Gastrocnemius medialis (tissue), 4 donors: ENCODE results near the gene ZBTB37. TPM values are rescaled to one million over a fixed set of nuclear protein-coding genes. Genes with fewer than 3 reads are reported as not detected.
"Not testable (repeated sequence)": the region's sequence is repeated elsewhere in the genome, so short reads cannot be mapped to it uniquely, and the experiment has no call there.

Source experiments
- ATAC-seq, 2 donors: fragments of 150-250 bp; one replicate each; pipeline ENCODE4 v1.9.1; 2016
- DNase-seq, 2 donors: peaks; one replicate each; pipeline ENCODE4 v3.0.0-alpha.2; 2019
- H3K27ac ChIP-seq, 4 donors: fragments of 200-600 bp; sonication (generic); 1 replicate in 1 of 4; 2 replicates in 3 of 4; pipeline ENCODE4 v1.5.1; 2016 to 2018; ENCODE audit warnings: mild to moderate bottlenecking in 2 of 4, moderate library complexity in 1 of 4
- H3K27me3 ChIP-seq, 3 donors: fragments of 200-600 bp; sonication (generic) in 2 of 3; 1 replicate in 1 of 3; 2 replicates in 2 of 3; pipeline versions ENCODE4 v1.5.1 to v1.6.0; 2016 to 2019; ENCODE audit warnings: mild to moderate bottlenecking in 1 of 3, moderate library complexity in 1 of 3
- H3K36me3 ChIP-seq, 2 donors: fragments of 200-600 bp; sonication (generic) in 1 of 2; one replicate each; pipeline ENCODE4 v1.5.1; 2017 to 2018
- H3K4me1 ChIP-seq, 2 donors: fragments of 200-600 bp; sonication (generic) in 1 of 2; one replicate each; pipeline ENCODE4 v1.5.1; 2016 to 2017; ENCODE audit warnings: mild to moderate bottlenecking in 2 of 2
- H3K4me3 ChIP-seq, 4 donors: fragments of 200-600 bp; sonication (generic) in 3 of 4; 1 replicate in 1 of 4; 2 replicates in 3 of 4; pipeline ENCODE4 v1.5.1; 2016 to 2019; ENCODE audit warnings: mild to moderate bottlenecking in 2 of 4
- H3K9me3 ChIP-seq, 3 donors: fragments of 200-600 bp; sonication (generic) in 2 of 3; 1 replicate in 1 of 3; 2 replicates in 2 of 3; pipeline ENCODE4 v1.5.1; 2016 to 2019
- POLR2A ChIP-seq, 2 donors: fragments of 450-650 bp; IDR thresholded peaks; one replicate each; pipeline ENCODE4 v1.6.1; 2017; ENCODE audit warnings: antibody characterized with exemption in 2 of 2, mild to moderate bottlenecking in 2 of 2, moderate library complexity in 2 of 2
- in situ Hi-C, 4 donors: fragments of 200-750 bp; cut with MboI; loops; one replicate each; pipeline versions ENCODE4 v1.15.0 to v1.8.0; 2017; ENCODE audit warnings: low sequenced_read_pairs in 4 of 4
- intact Hi-C: fragments of 100-400 bp; cut with DNase I; formaldehyde crosslinking; loops from one replicate; pipeline ENCODE4 v1.15.1; 2023; ENCODE audit warnings: low total_unique reads
- total RNA-seq, 4 donors: library from RNA; depleted of rRNA; stranded (reverse); fragments of >200 nt; gene quantifications; one replicate each; pipeline versions ENCODE4 v1.1.0 to v1.2.3, GENCODE V29; 2016
- TF ChIP-seq, protein P1 (sequence below), 5 experiments: fragments of 450-650 bp in 3 of 5; fragments of 200-600 bp in 2 of 5; sonication (generic) in 2 of 5; IDR thresholded peaks in 4 of 5; conservative IDR thresholded peaks in 1 of 5; 1 replicate in 4 of 5; 2 replicates in 1 of 5; pipeline ENCODE4 v1.5.1; 2016 to 2019; ENCODE audit warnings: antibody characterized with exemption in 5 of 5, mild to moderate bottlenecking in 3 of 5, moderate library complexity in 3 of 5

ZBTB37 gene
- total RNA-seq, 4 donors from 2014 or later, result 3.5 to 13.3 (median 4.0) TPM

GRCh38 chr1:173853074-173853473 is 15.1 kb upstream of the ZBTB37 start:
- Histone ChIP-seq H3K36me3 (peaks cover 0 to 41% of the 10 kb centered on the region in 2 donors), H3K27me3 (no peaks in the 10 kb centered on the region), H3K27ac (peak overlapping the region; percentile 11 to 51 (median 34)), H3K4me3 (no peak overlapping the region), H3K4me1 (no peaks in the 10 kb centered on the region), H3K9me3 (no peaks in the 10 kb centered on the region)
- intact Hi-C loops, result no loop called here
- ATAC-seq (peak; percentile 39 to 60), DNase-seq (no peak)
- in situ Hi-C loops, result loop anchor here in 1 of 4 donors (25.0 kb wide), 1 partner anchor 1134 kb away; the partner anchor contains the start of gene CACYBP
- TF ChIP-seq, protein P1, sequence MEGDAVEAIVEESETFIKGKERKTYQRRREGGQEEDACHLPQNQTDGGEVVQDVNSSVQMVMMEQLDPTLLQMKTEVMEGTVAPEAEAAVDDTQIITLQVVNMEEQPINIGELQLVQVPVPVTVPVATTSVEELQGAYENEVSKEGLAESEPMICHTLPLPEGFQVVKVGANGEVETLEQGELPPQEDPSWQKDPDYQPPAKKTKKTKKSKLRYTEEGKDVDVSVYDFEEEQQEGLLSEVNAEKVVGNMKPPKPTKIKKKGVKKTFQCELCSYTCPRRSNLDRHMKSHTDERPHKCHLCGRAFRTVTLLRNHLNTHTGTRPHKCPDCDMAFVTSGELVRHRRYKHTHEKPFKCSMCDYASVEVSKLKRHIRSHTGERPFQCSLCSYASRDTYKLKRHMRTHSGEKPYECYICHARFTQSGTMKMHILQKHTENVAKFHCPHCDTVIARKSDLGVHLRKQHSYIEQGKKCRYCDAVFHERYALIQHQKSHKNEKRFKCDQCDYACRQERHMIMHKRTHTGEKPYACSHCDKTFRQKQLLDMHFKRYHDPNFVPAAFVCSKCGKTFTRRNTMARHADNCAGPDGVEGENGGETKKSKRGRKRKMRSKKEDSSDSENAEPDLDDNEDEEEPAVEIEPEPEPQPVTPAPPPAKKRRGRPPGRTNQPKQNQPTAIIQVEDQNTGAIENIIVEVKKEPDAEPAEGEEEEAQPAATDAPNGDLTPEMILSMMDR (IDR thresholded peaks at IDR 0.05 in 4 of 5, conservative IDR thresholded peaks at IDR 0.05 in 1 of 5), result no peak
- TF ChIP-seq POLR2A (IDR thresholded peaks at IDR 0.05), result no peak

GRCh38 chr1:173856014-173856413 is 12.2 kb upstream of the ZBTB37 start:
- Histone ChIP-seq H3K27ac (no peak overlapping the region), H3K4me3 (no peak overlapping the region), H3K36me3 (peaks cover 0 to 64% of the 10 kb centered on the region in 2 donors), H3K4me1 (no peaks in the 10 kb centered on the region), H3K27me3 (no peaks in the 10 kb centered on the region), H3K9me3 (no peaks in the 10 kb centered on the region)
- intact Hi-C loops, result no loop called here
- no peak for DNase-seq
- ATAC-seq, result no peak
- no peak for TF ChIP-seq POLR2A (IDR thresholded peaks at IDR 0.05)
- TF ChIP-seq, protein P1 (IDR thresholded peaks at IDR 0.05 in 4 of 5, conservative IDR thresholded peaks at IDR 0.05 in 1 of 5), result no peak
- in situ Hi-C loops, result loop anchor here in 1 of 4 donors (25.0 kb wide), 1 partner anchor 1131 kb away; the partner anchor contains the start of gene CACYBP

GRCh38 chr1:173856903-173857302 is 11.3 kb upstream of the ZBTB37 start:
- Histone ChIP-seq H3K4me1 (no peaks in the 10 kb centered on the region), H3K27me3 (no peaks in the 10 kb centered on the region), H3K27ac (no peak overlapping the region), H3K4me3 (no peak overlapping the region), H3K9me3 (no peaks in the 10 kb centered on the region), H3K36me3 (peaks cover 0 to 67% of the 10 kb centered on the region in 2 donors)
- TF ChIP-seq POLR2A (IDR thresholded peaks at IDR 0.05), result no peak
- TF ChIP-seq, protein P1 (IDR thresholded peaks at IDR 0.05 in 4 of 5, conservative IDR thresholded peaks at IDR 0.05 in 1 of 5), result no peak
- in situ Hi-C loops (loop anchor here in 1 of 4 donors (25.0 kb wide), 1 partner anchor 1130 kb away; the partner anchor contains the start of gene CACYBP), intact Hi-C loops (no loop called here)
- DNase-seq (no peak), ATAC-seq (no peak)

- intact Hi-C loops, result no loop called here
Observed at GRCh38 chr1:173857363-173857917, 10.7 kb upstream of the ZBTB37 start.

GRCh38 chr1:173859547-173859946 is 8.6 kb upstream of the ZBTB37 start:
- H3K4me3 ChIP-seq, DNase-seq, H3K4me1 ChIP-seq, H3K27ac ChIP-seq, ATAC-seq, H3K9me3 ChIP-seq, intact Hi-C loops, H3K27me3 ChIP-seq: not testable (repeated sequence)
- in situ Hi-C loops, result loop anchor here in 1 of 4 donors (25.0 kb wide), 1 partner anchor 1128 kb away; the partner anchor contains the start of gene CACYBP
- peaks cover 0 to 76% of the 10 kb centered on the region in 2 donors for H3K36me3 ChIP-seq

More at GRCh38 chr1:173857363-173857917, 10.7 kb upstream of the ZBTB37 start:
- H3K4me1 ChIP-seq, result no peaks in the 10 kb centered on the region
- H3K4me3 ChIP-seq, result no peak overlapping the region
- H3K9me3 ChIP-seq, result no peaks in the 10 kb centered on the region
- H3K27ac ChIP-seq, result no peak overlapping the region
- DNase-seq, result no peak
- no peaks in the 10 kb centered on the region for H3K27me3 ChIP-seq
- in situ Hi-C loops, result loop anchor here in 1 of 4 donors (25.0 kb wide), 1 partner anchor 1130 kb away; the partner anchor contains the start of gene CACYBP
- H3K36me3 ChIP-seq, result peaks cover 0 to 69% of the 10 kb centered on the region in 2 donors
- TF ChIP-seq, protein P1 (IDR thresholded peaks at IDR 0.05 in 4 of 5, conservative IDR thresholded peaks at IDR 0.05 in 1 of 5), result no peak
- no peak for TF ChIP-seq POLR2A (IDR thresholded peaks at IDR 0.05)
- no peak for ATAC-seq
